HG02623 (cell line): ENCODE data around the gene ADCY3.

Experiments used
- ATAC-seq: cut with Tn5 transposase; IDR thresholded peaks from one replicate; pipeline ENCODE4 v1.9.1; 2021; ENCODE audit warnings: moderate library complexity; ENCODE audit not compliant: unreplicated experiment

Gene ADCY3

GRCh38 chr2:24771764-24772586, 148.1 kb downstream of the ADCY3 start:
- no peak for ATAC-seq

GRCh38 chr2:24771061-24771460, 149.0 kb downstream of the ADCY3 start:
- no peak for ATAC-seq
